ENCODE results near the gene TMPRSS11F. TPM values are rescaled to one million over a fixed set of nuclear protein-coding genes. Genes with fewer than 3 reads are reported as not detected.

TMPRSS11F gene
- total and polyA plus RNA-seq, 4 donors = not detected

DNA sequence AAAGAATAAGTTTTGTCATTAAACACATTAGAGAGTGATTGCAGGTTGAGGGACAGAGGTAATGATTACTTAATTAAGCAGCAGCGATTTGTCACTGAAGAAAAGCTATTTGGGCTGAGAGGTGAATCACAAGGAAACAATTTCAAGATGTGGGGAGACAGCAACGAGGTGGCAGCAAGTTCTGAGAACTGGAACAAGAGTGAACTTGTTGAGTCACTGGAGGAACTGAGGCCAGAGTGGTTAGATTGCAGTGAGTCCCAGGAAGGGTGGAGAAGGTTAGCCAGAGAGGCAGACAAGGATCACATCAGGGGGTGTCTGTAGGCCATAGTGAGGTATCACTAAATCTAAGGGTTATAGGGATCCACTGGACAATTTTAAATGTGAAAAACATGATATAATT is 108.5 kb downstream of the TMPRSS11F start:
- no peaks in the 10 kb centered on the region for H3K4me1 ChIP-seq (ENCODE audit: control insufficient read depth in 5 of 5, insufficient read depth in 5 of 5, low read length in 5 of 5)
- 65 to 77% methylated on average over 2 of the region's 2 CpGs for WGBS, 2 donors
- H3K9me3 ChIP-seq (ENCODE audit: control insufficient read depth in 4 of 4, insufficient read depth in 3 of 4, low read length in 3 of 4) = peaks cover 0 to 2% (median 0%) of the 10 kb centered on the region in 4 donors
- H3K27me3 ChIP-seq (ENCODE audit: control insufficient read depth in 3 of 3, insufficient read depth in 3 of 3, low read length in 2 of 3) = no peaks in the 10 kb centered on the region
- no peak overlapping the region for H3K4me3 ChIP-seq
- no peak for ATAC-seq (ENCODE audit: insufficient read depth, low FRiP score)
- TF ChIP-seq, protein P1, sequence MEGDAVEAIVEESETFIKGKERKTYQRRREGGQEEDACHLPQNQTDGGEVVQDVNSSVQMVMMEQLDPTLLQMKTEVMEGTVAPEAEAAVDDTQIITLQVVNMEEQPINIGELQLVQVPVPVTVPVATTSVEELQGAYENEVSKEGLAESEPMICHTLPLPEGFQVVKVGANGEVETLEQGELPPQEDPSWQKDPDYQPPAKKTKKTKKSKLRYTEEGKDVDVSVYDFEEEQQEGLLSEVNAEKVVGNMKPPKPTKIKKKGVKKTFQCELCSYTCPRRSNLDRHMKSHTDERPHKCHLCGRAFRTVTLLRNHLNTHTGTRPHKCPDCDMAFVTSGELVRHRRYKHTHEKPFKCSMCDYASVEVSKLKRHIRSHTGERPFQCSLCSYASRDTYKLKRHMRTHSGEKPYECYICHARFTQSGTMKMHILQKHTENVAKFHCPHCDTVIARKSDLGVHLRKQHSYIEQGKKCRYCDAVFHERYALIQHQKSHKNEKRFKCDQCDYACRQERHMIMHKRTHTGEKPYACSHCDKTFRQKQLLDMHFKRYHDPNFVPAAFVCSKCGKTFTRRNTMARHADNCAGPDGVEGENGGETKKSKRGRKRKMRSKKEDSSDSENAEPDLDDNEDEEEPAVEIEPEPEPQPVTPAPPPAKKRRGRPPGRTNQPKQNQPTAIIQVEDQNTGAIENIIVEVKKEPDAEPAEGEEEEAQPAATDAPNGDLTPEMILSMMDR (IDR thresholded peaks at IDR 0.05; ENCODE audit: control extremely low read depth, extremely low read depth) = no peak
- no peak overlapping the region for H3K9ac ChIP-seq (ENCODE audit: insufficient read depth in 1 of 2, low read length in 2 of 2)
- DNase-seq = no peak
- no peaks in the 10 kb centered on the region for H3K36me3 ChIP-seq (ENCODE audit: control insufficient read depth in 4 of 4, insufficient read depth in 4 of 4, low read length in 4 of 4)
- H3K27ac ChIP-seq (ENCODE audit: low read depth in 1 of 2, low read length in 1 of 2) = no peak overlapping the region

DNA sequence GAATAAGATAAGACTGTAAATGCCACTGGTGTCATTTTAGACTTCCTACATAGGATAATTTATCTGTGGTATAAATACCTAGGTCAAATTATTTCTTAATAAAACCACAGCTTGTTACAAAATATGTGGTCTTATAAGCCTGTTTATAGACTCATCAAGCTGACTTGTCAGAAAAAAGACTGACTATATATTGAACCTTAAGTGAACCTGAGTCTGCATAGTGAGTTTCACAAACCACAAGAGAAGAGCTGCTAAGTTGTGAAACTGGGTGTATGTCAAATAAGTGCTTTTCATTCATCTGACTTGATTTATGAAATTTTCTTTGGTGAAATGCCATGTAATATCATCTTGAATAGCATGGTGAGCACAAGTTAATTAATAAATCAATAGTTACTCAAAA is 118.0 kb downstream of the TMPRSS11F start:
- H3K9me3 ChIP-seq (ENCODE audit: control insufficient read depth in 4 of 4, insufficient read depth in 3 of 4, low read length in 3 of 4) = no peaks in the 10 kb centered on the region
- TF ChIP-seq, protein P1 (IDR thresholded peaks at IDR 0.05; ENCODE audit: control extremely low read depth, extremely low read depth) = no peak
- H3K4me3 ChIP-seq = no peak overlapping the region
- H3K4me1 ChIP-seq (ENCODE audit: control insufficient read depth in 5 of 5, insufficient read depth in 5 of 5, low read length in 5 of 5) = no peaks in the 10 kb centered on the region
- DNase-seq = no peak
- H3K27me3 ChIP-seq (ENCODE audit: control insufficient read depth in 3 of 3, insufficient read depth in 3 of 3, low read length in 2 of 3) = no peaks in the 10 kb centered on the region
- ATAC-seq (ENCODE audit: insufficient read depth, low FRiP score) = no peak
- H3K27ac ChIP-seq (ENCODE audit: low read depth in 1 of 2, low read length in 1 of 2) = no peak overlapping the region
- H3K36me3 ChIP-seq (ENCODE audit: control insufficient read depth in 4 of 4, insufficient read depth in 4 of 4, low read length in 4 of 4) = no peaks in the 10 kb centered on the region
- no peak overlapping the region for H3K9ac ChIP-seq (ENCODE audit: insufficient read depth in 1 of 2, low read length in 2 of 2)

Small RNAs within 50 kb of the gene (small RNA-seq; reads per million reads assigned to genes)
- not detected for gene RNU6-95P (ENCODE audit: low replicate concordance)

Other genes with a start within 250 kb of the TMPRSS11F start
- not detected for gene TMPRSS11D, start 245.9 kb downstream of the TMPRSS11F start, total RNA-seq
- gene TMPRSS11D, start 245.9 kb downstream of the TMPRSS11F start, polyA plus RNA-seq = under 1 TPM; 0.04 to 0.09 TPM
- not detected for gene TMPRSS11A, start 166.4 kb downstream of the TMPRSS11F start, total RNA-seq
- not detected for gene TMPRSS11A, start 166.4 kb downstream of the TMPRSS11F start, polyA plus RNA-seq
- gene TMPRSS11B, start 115.8 kb upstream of the TMPRSS11F start, total RNA-seq = under 1 TPM in 1 of 2 donors, not detected in 1; 0.20 TPM
- gene TMPRSS11B, start 115.8 kb upstream of the TMPRSS11F start, polyA plus RNA-seq = under 1 TPM in 1 of 2 donors, not detected in 1; 0.10 TPM
- 100 to 1,000 TPM in 1 of 2 donors, 10 to 100 TPM in 1; 55.4 to 207 TPM for gene YTHDC1, start 220.2 kb upstream of the TMPRSS11F start, total RNA-seq
- gene YTHDC1, start 220.2 kb upstream of the TMPRSS11F start, polyA plus RNA-seq = 10 to 100 TPM; 37.4 to 42.9 TPM

All from lung (tissue), 13 donors.